Esophagus squamous epithelium (tissue), 4 donors: ENCODE data around the gene TFPT.

ENCODE experiments used
- CTCF ChIP-seq, 6 experiments: fragments of 450-650 bp in 4 of 6; fragments of 200-600 bp in 2 of 6; sonication (generic) in 2 of 6; IDR thresholded peaks; one replicate each; pipeline ENCODE4 v1.5.1; 2016 to 2019; ENCODE audit warnings: antibody characterized with exemption in 6 of 6, mild to moderate bottlenecking in 4 of 6, moderate library complexity in 4 of 6
- POLR2A ChIP-seq, 4 donors: fragments of 450-650 bp; IDR thresholded peaks; one replicate each; pipeline ENCODE4 v1.6.1; 2017; ENCODE audit warnings: antibody characterized with exemption in 4 of 4, mild to moderate bottlenecking in 4 of 4, moderate library complexity in 3 of 4

GRCh38 chr19:54104998-54105715 is 10.3 kb downstream of the TFPT start:
- TF ChIP-seq CTCF (IDR thresholded peaks at IDR 0.05) (no peak), POLR2A (IDR thresholded peaks at IDR 0.05) (no peak)
